NCI-H1105 treated with DMSO at 0.1 percent for 48 hours (cell line): ENCODE measurements around the gene NEXMIF.
"Not testable (repeated sequence)": the region's sequence is repeated elsewhere in the genome, so short reads cannot be mapped to it uniquely, and the experiment has no call there.

Experiments
- DNase-seq: peaks from one replicate; lab custom pipeline; 2025; lab: John Stamatoyannopoulos, UW

NEXMIF gene

GRCh38 chrX:74797338-74797887 is 127.8 kb downstream of the NEXMIF start:
- no peak for DNase-seq

- no peak for DNase-seq
Observed at GRCh38 chrX:74788545-74789086, 136.6 kb downstream of the NEXMIF start.

GRCh38 chrX:74784629-74785028 is 140.6 kb downstream of the NEXMIF start:
- no peak for DNase-seq

GRCh38 chrX:74781507-74782034 is 143.7 kb downstream of the NEXMIF start:
- DNase-seq = no peak

- no peak for DNase-seq
Observed at GRCh38 chrX:74779175-74779574, 146.1 kb downstream of the NEXMIF start.

GRCh38 chrX:74774988-74775387 is 150.3 kb downstream of the NEXMIF start:
- no peak for DNase-seq

- no peak for DNase-seq
Observed at GRCh38 chrX:74736450-74736849, 188.8 kb downstream of the NEXMIF start.

GRCh38 chrX:74705269-74705668 is 220.0 kb downstream of the NEXMIF start:
- DNase-seq = no peak

- not testable (repeated sequence) for DNase-seq
Observed at GRCh38 chrX:74701343-74701742, 223.9 kb downstream of the NEXMIF start.

- no peak for DNase-seq
Observed at GRCh38 chrX:74684466-74684865, 240.8 kb downstream of the NEXMIF start.
